Parathyroid adenoma (tissue), 2 donors: ENCODE data around the gene ANO2.

ENCODE experiments used
- H2AFZ ChIP-seq: fragments of 300-600 bp; sonication (generic); one replicate; pipeline ENCODE4 v1.7.0; 2017; ENCODE audit warnings: antibody characterized with exemption, mild to moderate bottlenecking
- H3K27ac ChIP-seq: fragments of 300-600 bp; sonication (generic); one replicate; pipeline ENCODE4 v1.7.0; 2017
- H3K27me3 ChIP-seq: fragments of 300-600 bp; sonication (generic); one replicate; pipeline ENCODE4 v1.7.0; 2017; ENCODE audit warnings: low read length; ENCODE audit not compliant: control insufficient read depth, insufficient read depth
- H3K36me3 ChIP-seq: fragments of 300-600 bp; sonication (generic); one replicate; pipeline ENCODE4 v1.7.0; 2017; ENCODE audit warnings: low read length; ENCODE audit not compliant: control insufficient read depth, insufficient read depth
- H3K4me1 ChIP-seq: fragments of 300-600 bp; sonication (generic); one replicate; pipeline ENCODE4 v1.7.0; 2017; ENCODE audit warnings: control low read depth
- H3K4me2 ChIP-seq: fragments of 300-600 bp; sonication (generic); one replicate; pipeline ENCODE4 v1.7.0; 2017; ENCODE audit warnings: low read length
- H3K4me3 ChIP-seq: fragments of 300-600 bp; sonication (generic); one replicate; pipeline ENCODE4 v1.7.0; 2017; ENCODE audit warnings: low read depth, low read length
- H3K79me2 ChIP-seq: fragments of 300-600 bp; sonication (generic); one replicate; pipeline ENCODE4 v1.7.0; 2017; ENCODE audit warnings: control low read depth
- H3K9ac ChIP-seq: fragments of 300-600 bp; sonication (generic); one replicate; pipeline ENCODE4 v1.7.0; 2017; ENCODE audit warnings: mild to moderate bottlenecking
- H3K9me3 ChIP-seq: fragments of 300-600 bp; sonication (generic); one replicate; pipeline ENCODE4 v1.7.0; 2017; ENCODE audit warnings: low read length; ENCODE audit not compliant: control insufficient read depth
- TF ChIP-seq, protein P1 (sequence below): fragments of 300-600 bp; sonication (generic); IDR thresholded peaks from one replicate; pipeline ENCODE4 v1.7.0; 2017; ENCODE audit warnings: antibody characterized with exemption, mild to moderate bottlenecking
- donor health status: primary hyperparathyroidism.

ANO2 gene

GRCh38 chr12:5965950-5966383 is 20.9 kb upstream of the ANO2 start:
- Histone ChIP-seq H3K79me2 (no peaks in the 10 kb centered on the region), H3K27me3 (no peaks in the 10 kb centered on the region), H3K36me3 (no peaks in the 10 kb centered on the region), H3K4me2 (no peak overlapping the region), H2AFZ (no peak overlapping the region), H3K4me3 (no peak overlapping the region), H3K9me3 (no peaks in the 10 kb centered on the region), H3K9ac (no peak overlapping the region), H3K27ac (no peak overlapping the region), H3K4me1 (no peaks in the 10 kb centered on the region)
- TF ChIP-seq, protein P1, sequence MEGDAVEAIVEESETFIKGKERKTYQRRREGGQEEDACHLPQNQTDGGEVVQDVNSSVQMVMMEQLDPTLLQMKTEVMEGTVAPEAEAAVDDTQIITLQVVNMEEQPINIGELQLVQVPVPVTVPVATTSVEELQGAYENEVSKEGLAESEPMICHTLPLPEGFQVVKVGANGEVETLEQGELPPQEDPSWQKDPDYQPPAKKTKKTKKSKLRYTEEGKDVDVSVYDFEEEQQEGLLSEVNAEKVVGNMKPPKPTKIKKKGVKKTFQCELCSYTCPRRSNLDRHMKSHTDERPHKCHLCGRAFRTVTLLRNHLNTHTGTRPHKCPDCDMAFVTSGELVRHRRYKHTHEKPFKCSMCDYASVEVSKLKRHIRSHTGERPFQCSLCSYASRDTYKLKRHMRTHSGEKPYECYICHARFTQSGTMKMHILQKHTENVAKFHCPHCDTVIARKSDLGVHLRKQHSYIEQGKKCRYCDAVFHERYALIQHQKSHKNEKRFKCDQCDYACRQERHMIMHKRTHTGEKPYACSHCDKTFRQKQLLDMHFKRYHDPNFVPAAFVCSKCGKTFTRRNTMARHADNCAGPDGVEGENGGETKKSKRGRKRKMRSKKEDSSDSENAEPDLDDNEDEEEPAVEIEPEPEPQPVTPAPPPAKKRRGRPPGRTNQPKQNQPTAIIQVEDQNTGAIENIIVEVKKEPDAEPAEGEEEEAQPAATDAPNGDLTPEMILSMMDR: peak; percentile 81

- no peaks in the 10 kb centered on the region for H3K79me2 ChIP-seq
- H3K4me1 ChIP-seq: no peaks in the 10 kb centered on the region
- no peak overlapping the region for H3K4me3 ChIP-seq
- H3K9ac ChIP-seq: no peak overlapping the region
- TF ChIP-seq, protein P1: no peak
- H2AFZ ChIP-seq: no peak overlapping the region
- H3K27ac ChIP-seq: no peak overlapping the region
- H3K9me3 ChIP-seq: no peaks in the 10 kb centered on the region
- no peak overlapping the region for H3K4me2 ChIP-seq
- H3K36me3 ChIP-seq: no peaks in the 10 kb centered on the region
- no peaks in the 10 kb centered on the region for H3K27me3 ChIP-seq
Measured at GRCh38 chr12:5964913-5965900, 20.1 kb upstream of the ANO2 start.

DNA sequence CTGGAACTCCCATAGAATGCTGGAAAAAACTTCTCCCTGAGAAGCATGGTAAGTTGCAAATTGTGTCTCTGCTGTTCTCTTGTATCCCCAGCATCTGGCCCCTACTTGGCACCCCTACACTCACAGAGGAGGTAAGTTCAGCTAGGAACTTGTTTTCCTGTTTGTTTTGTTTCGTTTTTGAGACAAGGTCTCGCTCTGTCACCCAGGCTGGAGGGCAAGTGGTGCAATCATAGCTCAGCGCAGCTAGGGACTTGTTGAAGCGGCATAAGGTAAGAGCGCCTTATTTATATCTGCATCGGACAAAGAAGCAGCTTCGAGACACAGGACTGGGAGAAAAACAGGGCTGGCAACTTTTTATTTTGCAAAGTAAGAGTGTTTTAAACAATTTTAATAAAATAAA is 18.5 kb upstream of the ANO2 start:
- Histone ChIP-seq H3K4me1 (no peaks in the 10 kb centered on the region), H3K27me3 (no peaks in the 10 kb centered on the region), H3K9me3 (no peaks in the 10 kb centered on the region), H3K79me2 (no peaks in the 10 kb centered on the region), H3K4me2 (no peak overlapping the region), H3K36me3 (no peaks in the 10 kb centered on the region), H2AFZ (no peak overlapping the region), H3K9ac (no peak overlapping the region), H3K4me3 (no peak overlapping the region), H3K27ac (no peak overlapping the region)
- TF ChIP-seq, protein P1: no peak

DNA sequence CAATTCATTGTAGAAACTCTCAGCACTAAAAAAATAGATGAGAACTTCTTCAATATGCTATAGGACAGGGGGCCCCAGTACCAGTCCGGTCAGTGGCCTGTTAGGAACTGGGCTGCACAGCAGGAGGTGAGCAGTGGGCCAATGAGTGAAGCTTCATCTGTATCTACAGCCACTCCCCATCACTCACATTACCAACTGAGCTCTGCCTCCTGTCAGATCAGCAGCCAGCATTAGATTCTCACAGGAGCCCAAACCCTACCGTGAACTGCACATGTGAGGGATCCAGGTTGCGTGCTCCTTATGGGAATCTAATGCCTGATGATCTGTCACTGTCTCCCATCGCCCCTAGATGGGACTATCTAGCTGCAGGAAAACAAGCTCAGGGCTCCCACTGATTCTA is 15.7 kb upstream of the ANO2 start:
- Histone ChIP-seq H3K4me3 (no peak overlapping the region), H3K27me3 (no peaks in the 10 kb centered on the region), H3K27ac (no peak overlapping the region), H3K4me1 (no peaks in the 10 kb centered on the region), H3K79me2 (no peaks in the 10 kb centered on the region), H2AFZ (no peak overlapping the region), H3K36me3 (no peaks in the 10 kb centered on the region), H3K4me2 (no peak overlapping the region), H3K9ac (no peak overlapping the region), H3K9me3 (no peaks in the 10 kb centered on the region)
- TF ChIP-seq, protein P1: no peak
